Cardiac muscle cell (in vitro differentiated cells and primary cell): ENCODE results near the gene C8A. TPM values are rescaled to one million over a fixed set of nuclear protein-coding genes. Genes with fewer than 3 reads are reported as not detected.

ENCODE experiments used
- DNase-seq, 2 donors: peaks; one replicate each; pipeline versions ENCODE4 v3.0.0 to v3.0.0-alpha.2; 2010 to 2017; ENCODE audit warnings: low read depth in 1 of 2, low spot score in 1 of 2
- H3K27ac ChIP-seq: fragments of 200-600 bp; sonication (generic); 2 replicates; pipeline ENCODE4 v1.5.1; 2016
- H3K27me3 ChIP-seq: fragments of 200-600 bp; sonication (generic); 2 replicates; pipeline ENCODE4 v1.6.0; 2016; ENCODE audit warnings: control low read depth
- H3K36me3 ChIP-seq: fragments of 200-600 bp; sonication (generic); 2 replicates; pipeline ENCODE4 v1.5.1; 2016; ENCODE audit warnings: control low read depth
- H3K4me1 ChIP-seq: fragments of 200-600 bp; sonication (generic); 2 replicates; pipeline ENCODE4 v1.8.1; 2017; ENCODE audit warnings: low read depth, mild to moderate bottlenecking, mixed run types
- H3K4me3 ChIP-seq: fragments of 200-600 bp; sonication (generic); 2 replicates; pipeline ENCODE4 v1.5.1; 2016; ENCODE audit warnings: mild to moderate bottlenecking
- H3K9me3 ChIP-seq: fragments of 200-600 bp; sonication (generic); 2 replicates; pipeline ENCODE4 v1.5.1; 2017; ENCODE audit warnings: low read depth, mild to moderate bottlenecking, control low read depth
- polyA plus RNA-seq: library from polyadenylated mRNA; unstranded; fragments of >200 nt; fragmentation: Nextera tagmentation; extraction: Ambion mirVana; gene quantifications from 2 replicates; pipeline ENCODE4 v1.2.1, GENCODE V29; 2016
- total RNA-seq: library from RNA; depleted of rRNA; stranded (reverse); fragments of >200 nt; gene quantifications from 2 replicates; pipeline ENCODE4 v1.2.3, GENCODE V29; 2016
- TF ChIP-seq, protein P1 (sequence below): IDR thresholded peaks from 2 replicates; pipeline ENCODE4 v1.5.1; 2012; ENCODE audit warnings: low read depth, mild to moderate bottlenecking, low read length

Gene C8A
- total and polyA plus RNA-seq, 2 experiments from 2014 or later, result not detected

- TF ChIP-seq, protein P1, sequence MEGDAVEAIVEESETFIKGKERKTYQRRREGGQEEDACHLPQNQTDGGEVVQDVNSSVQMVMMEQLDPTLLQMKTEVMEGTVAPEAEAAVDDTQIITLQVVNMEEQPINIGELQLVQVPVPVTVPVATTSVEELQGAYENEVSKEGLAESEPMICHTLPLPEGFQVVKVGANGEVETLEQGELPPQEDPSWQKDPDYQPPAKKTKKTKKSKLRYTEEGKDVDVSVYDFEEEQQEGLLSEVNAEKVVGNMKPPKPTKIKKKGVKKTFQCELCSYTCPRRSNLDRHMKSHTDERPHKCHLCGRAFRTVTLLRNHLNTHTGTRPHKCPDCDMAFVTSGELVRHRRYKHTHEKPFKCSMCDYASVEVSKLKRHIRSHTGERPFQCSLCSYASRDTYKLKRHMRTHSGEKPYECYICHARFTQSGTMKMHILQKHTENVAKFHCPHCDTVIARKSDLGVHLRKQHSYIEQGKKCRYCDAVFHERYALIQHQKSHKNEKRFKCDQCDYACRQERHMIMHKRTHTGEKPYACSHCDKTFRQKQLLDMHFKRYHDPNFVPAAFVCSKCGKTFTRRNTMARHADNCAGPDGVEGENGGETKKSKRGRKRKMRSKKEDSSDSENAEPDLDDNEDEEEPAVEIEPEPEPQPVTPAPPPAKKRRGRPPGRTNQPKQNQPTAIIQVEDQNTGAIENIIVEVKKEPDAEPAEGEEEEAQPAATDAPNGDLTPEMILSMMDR, result no peak
- Histone ChIP-seq H3K9me3 (no peaks in the 10 kb centered on the region), H3K36me3 (no peaks in the 10 kb centered on the region), H3K4me1 (peaks cover 4% of the 10 kb centered on the region), H3K27me3 (no peaks in the 10 kb centered on the region), H3K4me3 (no peak overlapping the region), H3K27ac (no peak overlapping the region)
- DNase-seq, result peak in 1 of 2 donors; percentile 33
Measured at GRCh38 chr1:56821462-56821797, 33.2 kb upstream of the C8A start.

- no peaks in the 10 kb centered on the region for H3K4me1 ChIP-seq
- no peaks in the 10 kb centered on the region for H3K36me3 ChIP-seq
- H3K9me3 ChIP-seq, result no peaks in the 10 kb centered on the region
- no peaks in the 10 kb centered on the region for H3K27me3 ChIP-seq
- DNase-seq, result no peak
- no peak overlapping the region for H3K4me3 ChIP-seq
- no peak overlapping the region for H3K27ac ChIP-seq
- TF ChIP-seq, protein P1, result no peak
Measured at GRCh38 chr1:56824271-56824670, 30.3 kb upstream of the C8A start.

- H3K4me3 ChIP-seq, result no peak overlapping the region
- H3K36me3 ChIP-seq, result no peaks in the 10 kb centered on the region
- no peaks in the 10 kb centered on the region for H3K9me3 ChIP-seq
- no peak for DNase-seq
- no peaks in the 10 kb centered on the region for H3K4me1 ChIP-seq
- TF ChIP-seq, protein P1, result no peak
- no peaks in the 10 kb centered on the region for H3K27me3 ChIP-seq
- H3K27ac ChIP-seq, result no peak overlapping the region
Measured at GRCh38 chr1:56824938-56825337, 29.7 kb upstream of the C8A start.

DNA sequence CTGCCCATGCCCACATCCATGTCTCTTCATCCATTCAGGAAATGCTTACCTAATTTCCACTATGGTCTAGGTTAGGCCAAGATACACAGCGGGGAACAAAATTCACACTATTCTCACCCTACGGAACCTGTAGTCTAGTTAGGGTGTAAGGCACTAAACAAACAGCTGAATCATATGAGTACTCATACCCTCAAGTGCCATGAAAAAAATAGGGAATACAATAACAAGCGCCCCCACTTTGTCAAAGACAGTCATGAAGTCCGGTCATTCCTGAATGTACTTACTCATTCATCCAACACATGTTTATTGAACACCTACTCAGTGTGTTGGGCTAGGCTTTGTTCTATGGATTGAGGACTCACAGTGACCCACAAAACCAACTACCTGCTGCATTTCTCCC, 29.2 kb upstream of the C8A start:
- no peaks in the 10 kb centered on the region for H3K36me3 ChIP-seq
- no peaks in the 10 kb centered on the region for H3K27me3 ChIP-seq
- H3K27ac ChIP-seq, result no peak overlapping the region
- no peak for DNase-seq
- H3K4me1 ChIP-seq, result no peaks in the 10 kb centered on the region
- TF ChIP-seq, protein P1, result no peak
- H3K9me3 ChIP-seq, result no peaks in the 10 kb centered on the region
- H3K4me3 ChIP-seq, result no peak overlapping the region

DNA sequence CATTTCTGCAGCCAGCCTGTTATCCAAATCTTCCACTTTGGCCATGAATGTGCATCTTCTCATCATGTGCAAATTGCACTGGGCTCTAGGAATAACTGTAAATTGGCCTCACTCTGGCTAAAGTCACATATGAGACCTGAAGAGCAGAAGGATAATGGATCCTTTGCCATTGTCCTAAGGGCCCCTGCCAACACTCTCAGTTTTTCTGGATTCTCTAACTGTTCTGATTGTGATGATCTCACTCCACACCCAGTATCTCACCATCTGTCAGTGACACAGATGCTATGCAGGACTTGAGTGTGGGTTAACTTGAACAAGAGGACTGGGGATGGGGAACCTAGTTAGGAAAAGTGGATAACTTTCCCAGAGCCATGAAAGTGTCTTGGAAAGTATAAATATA, 26.9 kb upstream of the C8A start:
- no peak overlapping the region for H3K27ac ChIP-seq
- H3K4me3 ChIP-seq, result no peak overlapping the region
- H3K27me3 ChIP-seq, result no peaks in the 10 kb centered on the region
- no peak for DNase-seq
- peaks cover 5% of the 10 kb centered on the region for H3K4me1 ChIP-seq
- TF ChIP-seq, protein P1, result no peak
- no peaks in the 10 kb centered on the region for H3K36me3 ChIP-seq
- H3K9me3 ChIP-seq, result no peaks in the 10 kb centered on the region

DNA sequence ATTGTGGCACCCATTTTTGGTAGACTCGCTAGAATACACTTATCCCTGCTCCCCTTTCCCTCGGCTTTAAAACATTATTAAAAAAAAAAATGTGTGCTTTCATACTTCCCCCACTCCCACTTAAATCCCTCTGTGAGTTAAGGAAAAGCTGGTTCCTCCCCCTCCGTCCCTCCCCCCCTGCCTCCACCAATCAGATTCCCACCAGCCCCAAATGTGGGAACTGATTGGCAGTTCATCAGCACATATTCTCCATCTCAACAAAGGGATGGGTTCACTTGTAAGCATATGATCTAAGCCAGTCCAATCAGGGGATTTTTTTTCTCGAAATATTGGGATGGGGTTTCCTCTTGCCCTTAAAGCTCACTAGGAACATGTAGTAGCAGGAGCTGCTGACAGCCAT, 24.5 kb upstream of the C8A start:
- Histone ChIP-seq H3K4me3 (no peak overlapping the region), H3K36me3 (no peaks in the 10 kb centered on the region), H3K4me1 (peaks cover 5% of the 10 kb centered on the region), H3K27me3 (no peaks in the 10 kb centered on the region), H3K27ac (no peak overlapping the region), H3K9me3 (no peaks in the 10 kb centered on the region)
- TF ChIP-seq, protein P1, result no peak
- DNase-seq, result no peak
